DND-41 (cell line): ENCODE data around the gene RGS7BP.

Experiments
- CTCF ChIP-seq: IDR thresholded peaks from 2 replicates; pipeline ENCODE4 v1.5.1; 2012; ENCODE audit warnings: borderline replicate concordance, low read length, moderate library complexity, mild to moderate bottlenecking; ENCODE audit not compliant: poor library complexity, severe bottlenecking; ENCODE audit errors: extremely low read depth
- EZH2 ChIP-seq: IDR thresholded peaks from 3 replicates; pipeline ENCODE4 v1.6.1; 2012; ENCODE audit warnings: borderline replicate concordance, low read depth, mild to moderate bottlenecking, moderate library complexity, low read length, inconsistent platforms; ENCODE audit not compliant: severe bottlenecking

DNA sequence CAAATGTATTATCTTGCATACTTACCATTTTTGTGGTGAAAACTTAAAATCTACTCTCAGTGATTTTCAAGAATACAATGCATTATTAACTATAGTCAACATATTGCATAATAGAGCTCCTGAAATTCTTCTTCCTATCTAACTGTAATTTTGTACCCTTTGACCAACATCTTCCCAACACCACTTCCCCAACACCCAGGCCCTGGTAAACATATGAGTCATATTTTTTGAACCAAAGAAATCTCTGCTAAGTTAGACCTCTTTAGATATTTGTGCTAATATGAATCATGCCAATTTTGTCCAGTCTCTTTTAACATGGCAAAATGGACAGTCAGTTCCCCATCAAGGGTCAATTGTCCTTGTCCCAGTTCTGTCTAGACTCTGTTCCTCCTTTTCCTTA lies 18.5 kb upstream of the RGS7BP start:
- TF ChIP-seq CTCF (no peak), EZH2 (no peak)
